Raji (cell line): ENCODE measurements around the gene SERTAD3.

Source experiments
- POLR2A ChIP-seq: IDR thresholded peaks from 2 replicates; pipeline ENCODE4 v1.6.1; 2011; ENCODE audit warnings: low read depth, low read length, control low read depth; ENCODE audit not compliant: insufficient read depth

The SERTAD3 gene

GRCh38 chr19:40441719-40442253, 2.3 kb downstream of the SERTAD3 start:
- TF ChIP-seq POLR2A = no peak

- TF ChIP-seq POLR2A = no peak
Measured at GRCh38 chr19:40438284-40438683, 5.9 kb downstream of the SERTAD3 start.

DNA sequence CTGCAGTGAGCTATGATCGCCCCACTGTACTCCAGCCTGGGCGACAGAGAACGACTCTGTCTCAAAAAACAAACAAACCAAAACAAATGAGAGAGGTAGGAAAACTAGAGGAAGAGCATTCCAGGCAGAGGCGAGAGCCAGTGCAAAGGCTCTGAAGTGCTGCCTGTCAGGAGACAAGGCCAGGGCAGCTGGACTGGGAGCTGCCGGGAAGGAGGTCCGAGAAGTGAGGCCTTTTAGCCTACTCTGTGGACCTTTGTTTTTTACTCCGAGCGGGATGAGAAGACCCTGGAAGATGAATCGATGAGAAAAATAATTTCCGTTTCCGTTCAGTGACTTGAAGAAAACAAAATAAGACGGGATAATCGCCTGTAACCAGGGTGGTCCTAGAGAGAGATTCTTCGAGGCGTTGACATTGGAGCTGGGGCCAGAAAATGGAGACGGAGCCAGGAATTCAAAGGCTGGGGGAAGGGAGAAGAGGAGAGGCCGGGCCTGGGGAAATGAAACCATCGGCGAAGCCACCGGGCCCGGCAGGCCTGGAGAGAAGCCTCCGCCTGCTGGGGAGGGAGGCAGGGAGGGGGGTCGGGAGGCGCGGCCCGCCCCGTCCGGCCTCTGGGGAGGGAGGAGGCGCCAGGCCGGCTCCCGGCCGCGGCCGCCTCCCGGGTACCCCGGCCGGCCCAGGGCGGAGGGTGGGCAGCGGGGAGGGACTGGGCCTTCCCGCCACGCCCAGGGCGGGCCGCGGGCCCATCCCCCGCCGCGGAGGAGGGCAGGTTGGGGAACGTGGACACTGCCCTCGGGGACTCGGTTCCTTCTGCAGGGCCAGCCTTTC, 10.5 kb downstream of the SERTAD3 start:
- no peak for TF ChIP-seq POLR2A

GRCh38 chr19:40431698-40432097, 12.4 kb downstream of the SERTAD3 start:
- TF ChIP-seq POLR2A = no peak

DNA sequence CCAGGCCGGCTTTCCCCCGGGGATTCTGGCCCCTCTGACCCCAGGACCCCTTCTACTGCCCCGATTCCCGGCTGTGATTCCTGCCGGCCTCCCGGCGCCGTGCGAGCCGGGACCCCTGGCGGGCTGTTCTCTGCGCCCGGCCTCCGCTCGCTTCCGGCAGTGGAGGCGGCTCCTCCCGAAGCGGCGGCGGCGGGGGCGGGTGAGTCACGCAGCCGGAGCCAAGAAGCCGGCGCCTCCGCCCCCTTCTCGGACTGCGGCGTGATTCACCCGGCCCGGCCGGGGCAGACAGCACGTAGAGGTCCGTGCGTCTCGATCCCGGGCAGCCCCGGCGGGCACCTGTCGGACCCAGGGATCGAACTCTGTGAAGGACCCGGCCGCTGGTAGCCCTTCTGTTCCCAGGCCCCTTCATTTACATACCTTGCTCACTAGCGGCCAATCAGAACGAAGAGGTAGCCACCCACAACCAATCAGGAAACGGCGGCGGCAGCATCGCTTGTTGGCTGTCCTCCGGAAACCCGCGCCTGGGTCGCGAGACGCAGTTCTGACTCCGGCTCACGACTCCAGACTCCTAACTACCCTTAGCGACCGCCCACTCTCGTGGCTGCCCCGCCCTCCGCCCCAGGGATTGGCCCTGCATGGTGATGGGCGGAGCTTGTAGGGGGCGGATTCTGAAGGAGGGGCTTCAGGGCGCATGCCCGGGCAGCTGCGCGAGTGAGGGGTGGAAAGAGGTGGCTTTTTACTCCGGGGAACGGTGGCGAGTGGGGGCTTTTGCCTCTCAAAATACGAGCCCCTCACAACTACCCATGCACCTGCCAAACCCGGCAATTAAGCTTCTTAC, 18.5 kb downstream of the SERTAD3 start, which contains the start of gene SERTAD1:
TSS of gene SERTAD1 (minus strand) at position 543 of the 838 bp plus-strand sequence. CDS start 2,446 bp downstream, outside the sequence.
- TF ChIP-seq POLR2A = peak; percentile 99

- TF ChIP-seq POLR2A = no peak
Measured at GRCh38 chr19:40424637-40425449, 19.3 kb downstream of the SERTAD3 start.

- no peak for TF ChIP-seq POLR2A
Measured at GRCh38 chr19:40423938-40424337, 20.2 kb downstream of the SERTAD3 start.

DNA sequence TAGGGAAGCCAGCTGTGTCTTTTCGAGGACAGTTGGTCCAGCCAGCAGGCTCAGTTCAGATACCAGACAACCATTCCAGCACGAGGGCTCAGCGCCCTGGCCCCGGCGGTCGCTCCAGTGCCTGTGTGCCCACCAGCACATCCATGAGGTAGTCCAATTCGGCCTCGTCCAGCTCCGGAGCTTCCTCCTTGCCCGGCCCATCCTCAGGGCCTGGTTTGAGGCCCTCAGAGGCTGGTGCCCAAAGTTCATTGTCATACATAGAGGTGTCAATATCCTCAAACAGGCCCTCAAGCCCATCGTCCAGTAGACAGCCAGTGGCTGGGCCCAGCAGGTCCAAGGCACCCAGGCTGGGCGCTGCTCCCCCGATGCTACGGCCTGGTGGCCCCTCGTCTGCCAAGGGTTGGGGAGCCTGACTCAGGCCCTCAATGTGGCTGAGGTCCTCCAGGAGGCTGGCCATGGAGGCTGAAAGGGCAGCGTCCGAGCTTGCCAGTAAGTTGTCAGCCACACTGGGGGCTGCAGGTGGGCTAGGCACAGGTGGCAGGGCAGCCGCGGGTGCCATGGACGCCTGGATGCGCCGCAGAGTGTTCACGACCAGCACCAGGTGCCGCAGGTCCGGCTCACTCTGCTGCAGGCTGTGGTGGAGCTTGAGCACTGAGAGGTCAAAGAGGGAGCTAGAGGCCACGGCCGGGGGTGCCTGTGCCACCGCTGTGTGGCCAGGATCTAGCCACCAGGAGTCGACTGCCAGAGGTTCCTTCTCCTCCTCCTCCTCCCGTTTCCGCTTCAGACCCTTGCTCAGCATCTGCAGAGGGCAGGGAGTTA, 21.2 kb downstream of the SERTAD3 start:
- TF ChIP-seq POLR2A = no peak

DNA sequence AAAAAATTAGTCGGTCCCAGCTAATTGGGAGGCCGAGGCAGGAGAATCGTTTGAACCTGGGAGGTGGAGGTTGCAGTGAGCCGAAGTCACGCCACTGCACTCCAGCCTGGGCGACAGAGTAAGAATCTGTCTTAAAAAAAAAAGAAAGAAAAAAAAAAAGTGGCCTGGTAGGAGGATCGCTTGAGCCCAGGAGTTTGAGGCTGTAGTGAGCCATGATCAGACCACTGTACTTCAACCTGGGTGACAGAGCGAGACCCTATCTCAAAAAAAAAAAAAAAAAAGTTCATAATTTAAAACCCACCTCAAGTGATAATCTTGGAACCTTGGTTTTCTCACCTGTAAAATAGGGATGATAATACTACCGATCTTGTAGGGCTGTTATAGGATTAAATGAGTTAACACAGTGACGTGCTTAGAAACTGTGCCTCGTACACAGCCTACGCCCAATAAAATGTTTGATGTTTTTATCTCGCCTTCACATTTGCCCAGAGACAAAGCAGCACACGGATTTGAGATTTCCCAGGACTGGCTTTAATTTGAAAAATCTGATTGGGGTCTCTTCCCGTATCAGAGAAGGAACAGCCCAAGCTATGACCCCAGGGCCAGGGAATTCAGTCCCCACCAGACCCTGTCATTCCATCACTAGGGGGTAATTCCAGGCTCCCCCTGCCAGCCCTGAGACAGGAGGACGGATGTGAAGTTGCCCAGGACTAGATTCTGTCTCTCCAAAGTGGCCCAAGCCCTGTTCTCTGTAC, 22.0 kb downstream of the SERTAD3 start:
- no peak for TF ChIP-seq POLR2A

GRCh38 chr19:40420766-40421765, 23.1 kb downstream of the SERTAD3 start:
- peak; percentile 67 for TF ChIP-seq POLR2A

DNA sequence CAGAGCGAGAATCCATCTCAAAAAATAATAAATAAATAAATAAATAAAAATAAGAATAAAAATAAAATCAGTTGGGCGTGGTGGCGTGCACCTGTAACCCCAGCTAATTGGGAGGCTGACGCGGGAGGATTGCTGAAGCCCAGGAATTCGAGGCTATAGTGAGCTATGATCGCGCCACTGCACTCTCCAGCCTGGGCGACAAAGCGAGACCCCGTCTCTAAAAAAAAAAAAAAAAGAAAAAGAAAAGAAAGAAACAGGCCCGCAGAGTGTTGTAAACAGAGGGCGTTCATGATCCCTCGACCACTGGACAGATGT, 23.7 kb downstream of the SERTAD3 start:
- no peak for TF ChIP-seq POLR2A

GRCh38 chr19:40419780-40420179, 24.4 kb downstream of the SERTAD3 start:
- no peak for TF ChIP-seq POLR2A

- no peak for TF ChIP-seq POLR2A
Measured at GRCh38 chr19:40419066-40419612, 25.0 kb downstream of the SERTAD3 start.
